HepG2 (cell line): ENCODE measurements around the gene RPS17. TPM values are rescaled to one million over a fixed set of nuclear protein-coding genes. Genes with fewer than 3 reads are reported as not detected.

ENCODE experiments used
- AKAP8 ChIP-seq: sonication (generic); formaldehyde crosslinking; IDR thresholded peaks from 2 replicates; pipeline ENCODE4 v1.5.1; 2020; ENCODE audit warnings: mild to moderate bottlenecking, missing genetic modification reagents
- CEBPG ChIP-seq: IDR thresholded peaks from 2 replicates; pipeline ENCODE4 v1.6.1; 2016
- CENPX ChIP-seq: sonication (generic); formaldehyde crosslinking; IDR thresholded peaks from 2 replicates; pipeline ENCODE4 v1.9.0; 2021; ENCODE audit warnings: mild to moderate bottlenecking, missing genetic modification reagents, moderate library complexity
- FOXA3 ChIP-seq: IDR thresholded peaks from 2 replicates; pipeline ENCODE4 v1.6.1; 2016; ENCODE audit warnings: missing genetic modification reagents, missing compliant biosample characterization
- FOXP1 ChIP-seq, 2 experiments: fragments of 450-650 bp in 1 of 2; IDR thresholded peaks; 2 replicates each; pipeline ENCODE4 v1.6.1; 2017 to 2018; ENCODE audit warnings: antibody characterized with exemption in 1 of 2
- GATAD2A ChIP-seq: IDR thresholded peaks from 2 replicates; pipeline ENCODE4 v1.6.1; 2016
- HNRNPUL1 ChIP-seq: fragments of 200-400 bp; formaldehyde crosslinking; IDR thresholded peaks from 2 replicates; pipeline ENCODE4 v1.6.1; 2017; ENCODE audit warnings: low read depth, mild to moderate bottlenecking, low read length, moderate library complexity
- HOXD1 ChIP-seq: sonication (generic); formaldehyde crosslinking; IDR thresholded peaks from 2 replicates; pipeline ENCODE4 v1.5.0; 2020; ENCODE audit warnings: missing genetic modification reagents
- KAT8 ChIP-seq: IDR thresholded peaks from 2 replicates; pipeline ENCODE4 v1.6.1; 2016; ENCODE audit warnings: missing genetic modification reagents, missing compliant biosample characterization
- RARG ChIP-seq: sonication (generic); formaldehyde crosslinking; IDR thresholded peaks from 2 replicates; pipeline ENCODE4 v1.4.0; 2020; ENCODE audit warnings: low read depth, mild to moderate bottlenecking, missing genetic modification reagents
- RXRB ChIP-seq: IDR thresholded peaks from 2 replicates; pipeline ENCODE4 v1.6.1; 2016; ENCODE audit warnings: borderline replicate concordance, missing genetic modification reagents, missing compliant biosample characterization
- SOX6 ChIP-seq, 2 experiments: fragments of 450-650 bp in 1 of 2; sonication (generic) in 1 of 2; formaldehyde crosslinking in 1 of 2; IDR thresholded peaks; 2 replicates each; pipeline versions ENCODE4 v1.4.0 to v1.6.1; 2017 to 2020; ENCODE audit warnings: antibody characterized with exemption in 1 of 2, mild to moderate bottlenecking in 1 of 2, missing genetic modification reagents in 1 of 2
- THRA ChIP-seq: sonication (generic); formaldehyde crosslinking; IDR thresholded peaks from 2 replicates; pipeline ENCODE4 v1.4.0; 2020; ENCODE audit warnings: missing genetic modification reagents, borderline replicate concordance
- ZBTB21 ChIP-seq: sonication (generic); formaldehyde crosslinking; IDR thresholded peaks from 2 replicates; pipeline ENCODE4 v1.4.0; 2020; ENCODE audit warnings: missing genetic modification reagents
- ZNF609 ChIP-seq: sonication (generic); formaldehyde crosslinking; IDR thresholded peaks from 2 replicates; pipeline ENCODE4 v1.4.0; 2020; ENCODE audit warnings: mild to moderate bottlenecking, missing genetic modification reagents, borderline replicate concordance
- ZNF891 ChIP-seq: sonication (generic); formaldehyde crosslinking; IDR thresholded peaks from 2 replicates; pipeline ENCODE4 v1.5.0; 2020; ENCODE audit warnings: mild to moderate bottlenecking, missing genetic modification reagents
- polyA plus RNA-seq, 8 experiments: library from polyadenylated mRNA; depleted of rRNA in 3 of 8; stranded (reverse) in 7 of 8; unstranded in 1 of 8; fragments of >200 nt; fragmentation: Illumina TruSeq in 4 of 8; extraction: Trizol in 4 of 8; gene quantifications; 2 replicates each; pipeline versions ENCODE4 v1.2.1 to v1.2.3, GENCODE V29; 2011 to 2016; ENCODE audit warnings: low read depth in 4 of 8, missing spikeins in 1 of 8, mixed read lengths in 1 of 8; ENCODE audit not compliant: insufficient read depth in 1 of 8
- total RNA-seq, 5 experiments: library from RNA; depleted of rRNA; stranded (reverse); fragments of >200 nt; fragmentation: Illumina TruSeq; extraction: Trizol; gene quantifications; 2 replicates each; pipeline ENCODE4 v1.2.3, GENCODE V29; 2016; ENCODE audit warnings: low read depth in 1 of 5

The RPS17 gene
- total and polyA plus RNA-seq, 2 of the 13 experiments (the other 11 are each of a cell fraction or from before 2014, with no cell fraction given): 2,570 to 5,021 TPM

- TF ChIP-seq ZNF609 (CRISPR knock-in tag) (no peak), CENPX (no peak), FOXP1 (IDR thresholded peaks at IDR 0.05) (no peak), FOXP1 (CRISPR knock-in tag; IDR thresholded peaks at IDR 0.05) (peak; percentile 41; the same call in 1 of the 2 replicates), GATAD2A (CRISPR knock-in tag) (0 out of 2 replicates have a peak, but pooled peaks have one; percentile 24), KAT8 (CRISPR knock-in tag) (no peak), FOXA3 (peak; percentile 50; the same call in 1 of the 2 replicates), ZNF891 (CRISPR knock-in tag) (no peak), HNRNPUL1 (no peak), AKAP8 (CRISPR knock-in tag) (no peak), ZBTB21 (CRISPR knock-in tag) (0 out of 2 replicates have a peak, but pooled peaks have one; percentile 38), RXRB (CRISPR knock-in tag) (peak; percentile 26; the same call in 1 of the 2 replicates), HOXD1 (CRISPR knock-in tag) (no peak), CEBPG (CRISPR knock-in tag) (peak; percentile 32), THRA (peak; percentile 77; the same call in 1 of the 2 replicates), SOX6 (IDR thresholded peaks at IDR 0.05) (no peak), SOX6 (CRISPR knock-in tag; IDR thresholded peaks at IDR 0.05) (peak; percentile 37; the same call in 1 of the 2 replicates), RARG (CRISPR knock-in tag) (no peak)
Measured at GRCh38 chr15:82566690-82567089, 26.4 kb upstream of the RPS17 start (continued).
